CD4-positive, alpha-beta T cell treated with Interleukin-15 for 4 hours (primary cell): ENCODE data around the gene BRME1.
A peak's percentile ranks its signal among the peaks of the same experiment; 100 is the strongest.
"Not testable (repeated sequence)": the region's sequence is repeated elsewhere in the genome, so short reads cannot be mapped to it uniquely, and the experiment has no call there.

Source experiments
- DNase-seq: peaks from one replicate; pipeline ENCODE4 v3.0.0-alpha.2; 2020; ENCODE audit warnings: low spot score

The BRME1 gene

GRCh38 chr19:13926010-13926409, 20.1 kb upstream of the BRME1 start:
- no peak for DNase-seq

GRCh38 chr19:13923194-13923987, 17.5 kb upstream of the BRME1 start:
- no peak for DNase-seq

DNA sequence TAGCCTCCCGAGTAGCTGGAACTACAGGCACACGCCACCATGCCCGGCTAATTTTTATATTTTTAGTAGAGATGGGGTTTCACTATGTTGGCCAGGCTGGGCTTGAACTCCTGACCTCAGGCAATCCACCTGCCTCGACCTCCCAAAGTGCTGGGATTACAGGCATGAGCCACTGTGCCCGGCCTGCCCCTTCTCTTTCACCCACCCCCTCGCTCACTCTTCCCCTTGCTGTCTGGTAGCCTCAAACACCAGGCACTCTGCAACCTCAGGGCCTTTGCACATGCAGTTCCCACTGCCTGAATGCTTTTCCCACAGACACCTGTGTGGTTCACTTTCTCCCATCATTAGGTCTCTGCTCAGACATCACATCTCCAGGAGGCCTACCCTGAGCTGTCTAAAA, 16.2 kb upstream of the BRME1 start:
- not testable (repeated sequence) for DNase-seq

- DNase-seq: peak; percentile 6
Observed at GRCh38 chr19:13920940-13921747, 15.2 kb upstream of the BRME1 start.

GRCh38 chr19:13920524-13920923, 14.6 kb upstream of the BRME1 start:
- no peak for DNase-seq

DNA sequence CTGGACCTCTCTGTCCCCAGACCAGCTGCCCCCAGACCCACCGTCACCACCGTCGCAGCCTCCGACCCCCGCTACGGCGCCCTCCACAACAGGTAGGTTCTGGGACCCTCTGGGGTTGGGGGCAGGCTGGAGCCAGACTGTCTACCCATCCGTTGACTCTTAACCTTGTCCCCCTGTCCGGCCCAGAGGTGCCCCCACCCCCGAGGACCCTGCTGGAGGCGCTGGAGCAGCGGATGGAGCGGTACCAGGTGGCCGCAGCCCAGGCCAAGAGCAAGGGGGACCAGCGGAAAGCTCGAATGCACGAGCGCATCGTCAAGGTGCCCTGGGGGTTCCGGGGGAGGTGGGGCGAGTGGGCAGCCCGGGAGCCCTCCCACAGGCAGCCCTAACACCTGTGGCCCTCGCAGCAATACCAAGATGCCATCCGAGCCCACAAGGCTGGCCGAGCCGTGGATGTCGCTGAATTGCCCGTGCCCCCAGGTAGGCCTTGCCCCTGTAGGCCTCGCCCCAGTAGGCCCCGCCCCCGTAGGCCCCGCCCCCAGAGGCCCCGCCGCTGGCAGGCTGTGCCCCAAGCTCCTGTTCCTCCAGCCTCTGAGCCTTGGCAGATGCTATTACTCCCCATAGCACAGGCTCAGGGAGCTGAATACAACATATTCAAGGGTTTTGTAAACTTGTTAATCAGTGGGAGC, 13.0 kb upstream of the BRME1 start:
- no peak for DNase-seq

DNA sequence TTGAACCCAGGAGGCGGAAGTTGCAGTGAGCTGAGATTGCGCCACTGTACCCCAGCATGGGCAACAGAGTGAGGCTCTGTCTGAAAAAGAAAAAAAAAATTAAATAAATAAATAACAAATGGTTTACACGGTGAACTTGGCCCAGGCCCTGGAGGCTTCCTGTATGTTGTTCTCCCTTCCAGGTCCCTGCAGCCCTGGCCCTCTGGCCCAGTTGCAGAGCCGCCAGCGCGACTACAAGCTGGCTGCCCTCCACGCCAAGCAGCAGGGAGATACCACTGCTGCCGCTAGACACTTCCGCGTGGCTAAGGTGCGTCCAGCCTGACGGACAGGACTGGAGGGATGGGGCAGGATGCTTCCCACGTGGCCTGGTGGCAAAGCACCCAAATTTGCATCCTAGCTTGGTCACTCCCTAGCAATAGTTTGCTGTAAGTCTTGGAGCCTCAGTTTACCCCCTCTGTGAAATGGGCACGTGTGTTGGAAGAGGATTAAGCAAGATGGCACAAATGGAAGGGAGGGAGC, 12.0 kb upstream of the BRME1 start:
- no peak for DNase-seq

DNA sequence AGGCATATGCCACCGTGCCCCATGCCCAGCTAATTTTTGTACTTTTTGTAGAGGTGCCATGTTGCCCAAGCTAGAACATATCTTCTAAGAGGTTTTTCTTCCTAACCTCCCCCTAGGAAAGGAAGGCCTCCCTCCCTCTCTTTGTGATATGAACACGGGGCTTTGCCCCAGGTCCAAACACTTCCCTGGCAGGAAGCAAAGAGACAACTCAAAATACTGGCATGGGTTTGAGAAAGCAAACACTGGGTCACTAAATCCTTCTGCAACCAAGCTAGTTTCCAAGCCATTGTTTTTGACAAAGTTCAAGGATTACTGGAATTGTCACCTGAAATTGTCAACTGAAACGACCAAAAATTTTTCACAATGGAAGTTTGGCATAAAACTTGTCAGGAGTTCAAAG, 8.9 kb upstream of the BRME1 start:
- DNase-seq: no peak

GRCh38 chr19:13913352-13913751, 7.4 kb upstream of the BRME1 start:
- DNase-seq: no peak

- DNase-seq: no peak
Observed at GRCh38 chr19:13909430-13909829, 3.5 kb upstream of the BRME1 start.

- no peak for DNase-seq
Observed at GRCh38 chr19:13908674-13909073, 2.8 kb upstream of the BRME1 start.

GRCh38 chr19:13906910-13907309, 993 bp upstream of the BRME1 start:
- no peak for DNase-seq

- no peak for DNase-seq
Observed at GRCh38 chr19:13906521-13906904, 596 bp upstream of the BRME1 start.

GRCh38 chr19:13902993-13903555, 2.8 kb downstream of the BRME1 start:
- DNase-seq: peak; percentile 50

- no peak for DNase-seq
Observed at GRCh38 chr19:13899912-13900584, 5.9 kb downstream of the BRME1 start.

GRCh38 chr19:13899393-13899792, 6.5 kb downstream of the BRME1 start:
- no peak for DNase-seq

GRCh38 chr19:13896227-13896626, 9.7 kb downstream of the BRME1 start:
- no peak for DNase-seq

DNA sequence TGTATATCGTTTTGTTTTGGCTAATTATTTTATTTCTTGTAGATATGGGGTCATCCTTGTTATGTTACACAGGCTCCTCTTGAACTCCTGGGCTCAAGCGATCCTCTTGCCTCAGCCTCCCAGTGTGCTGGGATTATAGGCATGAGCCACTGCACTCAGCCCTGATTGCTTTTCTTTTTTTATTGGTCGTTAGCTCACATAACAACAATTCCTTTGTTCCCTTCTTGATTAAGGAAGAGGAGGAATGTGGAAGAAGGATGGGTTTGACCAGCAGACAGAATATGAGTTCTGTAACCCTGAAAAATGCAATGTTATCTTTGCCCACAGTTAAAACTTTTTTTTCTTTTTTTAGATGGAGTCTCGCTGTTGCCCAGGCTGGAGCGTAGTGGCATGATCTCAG, 11.4 kb downstream of the BRME1 start:
- no peak for DNase-seq

DNA sequence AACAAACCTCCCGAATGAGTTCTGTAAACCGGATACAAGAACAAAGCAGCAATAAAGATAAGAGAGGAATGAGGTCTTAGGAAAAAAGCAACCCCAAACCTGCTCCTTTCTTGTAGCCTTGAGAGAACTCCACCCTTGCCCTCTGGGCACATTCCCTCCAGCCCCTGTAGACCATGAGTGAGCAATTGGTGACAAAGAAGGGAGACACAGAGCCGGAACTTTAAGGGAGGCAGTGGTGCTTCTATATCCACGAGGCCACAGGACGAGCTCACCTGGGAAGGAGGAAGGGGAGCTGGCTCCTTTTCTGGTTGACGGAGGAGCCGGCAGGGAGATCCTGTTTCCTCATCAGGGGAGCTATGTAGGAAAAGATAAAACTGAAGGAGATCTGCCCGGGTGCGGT, 13.0 kb downstream of the BRME1 start:
- no peak for DNase-seq

DNA sequence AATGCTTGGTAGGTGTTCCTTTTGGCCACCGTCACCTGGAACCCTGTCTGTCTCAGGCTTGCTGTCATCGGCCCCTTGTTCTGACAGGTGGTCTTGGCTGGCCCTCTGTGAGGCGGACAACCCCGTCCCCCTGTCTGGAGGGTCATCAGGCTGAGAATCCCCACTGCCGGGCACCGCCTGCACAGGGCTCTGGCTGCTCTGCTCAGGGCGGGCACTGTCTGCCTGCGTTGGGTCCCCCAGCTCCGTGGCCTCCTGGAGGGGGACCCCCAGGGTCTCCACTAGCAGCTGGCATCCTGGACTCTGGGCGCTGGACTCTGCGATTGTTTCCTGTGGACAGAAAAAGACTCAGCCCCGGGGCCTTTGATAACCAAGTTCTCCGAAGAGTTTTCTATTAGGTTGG, 15.8 kb downstream of the BRME1 start:
- DNase-seq: no peak

DNA sequence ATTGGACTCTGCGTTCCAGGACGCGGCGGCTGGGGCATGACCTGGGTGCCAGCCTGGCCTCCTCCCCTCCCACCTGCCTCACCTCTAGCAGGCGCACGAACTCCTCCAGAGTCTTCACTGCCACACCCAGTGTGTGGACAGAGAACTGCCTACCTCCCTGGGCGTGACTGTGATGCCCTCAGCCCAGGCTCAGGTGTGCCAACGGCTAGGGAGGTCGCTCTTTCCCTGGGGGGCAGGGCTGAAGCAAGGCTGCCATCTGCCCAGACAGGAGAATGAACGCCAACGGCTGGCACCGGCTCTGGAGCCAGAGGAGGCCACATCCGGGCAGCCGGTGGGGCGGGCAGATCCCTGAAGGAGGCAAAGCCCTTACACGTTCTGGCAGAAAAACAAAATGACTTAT, 17.6 kb downstream of the BRME1 start:
- no peak for DNase-seq

DNA sequence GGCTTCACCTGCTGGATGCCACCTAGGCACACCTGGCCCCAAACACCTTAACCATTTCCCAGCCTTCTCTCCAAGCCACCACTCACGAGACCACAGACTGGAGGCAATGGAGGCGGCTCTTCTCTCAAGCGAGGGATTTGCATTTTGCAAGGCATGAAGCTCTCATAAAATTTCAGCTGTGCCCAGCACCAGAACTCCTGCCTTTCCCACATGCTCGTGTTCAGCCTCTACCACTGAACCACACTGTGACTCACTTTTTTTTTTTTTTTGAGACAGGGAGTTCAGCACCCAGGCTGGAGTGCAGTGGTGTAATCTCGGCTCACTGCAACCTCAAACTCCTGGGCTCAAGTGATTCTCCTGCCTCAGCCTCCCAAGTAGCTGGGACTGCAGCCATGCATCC, 18.4 kb downstream of the BRME1 start:
- DNase-seq: no peak
